COLO829 (cell line): ENCODE data around the gene IL1F10.

Experiments
- DNase-seq: peaks from one replicate; pipeline ENCODE4 v3.0.0; 2012; ENCODE audit warnings: low spot score

The IL1F10 gene

DNA sequence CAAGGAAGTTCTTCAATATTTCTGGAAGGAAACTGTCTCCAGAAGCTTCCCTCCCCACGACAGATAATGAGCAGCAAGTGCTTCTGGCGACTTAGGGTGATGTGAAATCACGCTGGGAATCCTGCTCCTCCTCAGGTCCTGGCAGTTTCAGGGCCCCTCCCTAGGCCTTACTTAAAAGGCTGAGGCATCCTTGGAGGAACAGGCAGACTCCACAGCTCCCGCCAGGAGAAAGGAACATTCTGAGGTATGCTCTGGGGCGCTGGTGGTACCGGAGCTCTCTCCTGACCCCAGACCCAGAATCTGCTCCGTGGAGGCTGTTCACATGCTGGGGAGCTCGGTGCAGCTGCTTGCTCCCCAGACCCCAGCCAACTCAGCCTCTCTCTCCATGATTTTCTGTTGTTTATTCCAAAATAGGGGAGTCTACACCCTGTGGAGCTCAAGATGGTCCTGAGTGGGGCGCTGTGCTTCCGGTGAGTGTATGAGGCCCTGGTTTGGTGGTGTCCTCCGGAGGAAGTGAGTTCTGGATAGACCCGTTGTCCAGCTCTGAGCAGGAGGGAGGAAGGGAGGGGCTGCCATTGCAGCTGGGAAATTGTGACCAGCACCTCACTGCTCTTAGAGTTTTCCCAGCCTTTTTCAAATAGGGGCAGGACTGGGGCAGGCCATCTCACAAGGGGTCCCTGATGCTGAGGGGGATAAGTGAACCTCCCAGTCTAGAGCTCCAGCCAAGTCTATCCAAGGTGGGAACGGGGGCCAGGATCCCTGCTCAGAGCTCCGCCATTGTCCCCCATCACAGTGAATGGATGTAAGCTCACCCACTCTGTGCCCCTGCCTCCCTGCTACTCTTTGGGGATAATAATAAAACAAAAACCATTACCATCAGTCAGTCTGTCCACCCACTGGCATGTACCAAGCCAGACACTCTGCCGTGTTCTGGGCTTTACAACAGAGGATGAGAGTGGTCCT, 8.5 kb upstream of the IL1F10 start, which contains the start of gene IL36RN:
Gene IL36RN (plus strand): TSS at position 201 of the 963 bp plus-strand sequence. CDS start 241 bp downstream, at position 442.
- no peak for DNase-seq

DNA sequence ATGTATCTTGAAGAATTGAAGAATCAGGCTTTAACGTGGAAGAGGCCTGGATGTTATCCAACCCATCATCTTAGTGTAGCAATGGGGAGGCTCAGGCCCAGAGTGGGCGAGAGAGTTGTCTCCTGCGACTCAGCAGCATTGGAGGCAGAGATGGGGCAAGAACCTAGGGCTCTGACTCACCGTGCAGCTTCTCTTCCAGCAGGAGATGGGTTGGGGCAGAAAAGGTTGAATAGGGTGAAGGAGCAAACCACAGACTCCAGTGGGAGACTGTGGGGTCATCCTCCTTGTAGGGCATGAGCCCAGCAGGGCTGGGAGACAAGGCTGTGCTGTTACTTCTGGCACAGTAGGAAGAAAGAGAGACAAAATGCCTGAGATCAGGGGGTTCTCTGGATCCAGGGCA, 7.4 kb upstream of the IL1F10 start:
- no peak for DNase-seq

DNA sequence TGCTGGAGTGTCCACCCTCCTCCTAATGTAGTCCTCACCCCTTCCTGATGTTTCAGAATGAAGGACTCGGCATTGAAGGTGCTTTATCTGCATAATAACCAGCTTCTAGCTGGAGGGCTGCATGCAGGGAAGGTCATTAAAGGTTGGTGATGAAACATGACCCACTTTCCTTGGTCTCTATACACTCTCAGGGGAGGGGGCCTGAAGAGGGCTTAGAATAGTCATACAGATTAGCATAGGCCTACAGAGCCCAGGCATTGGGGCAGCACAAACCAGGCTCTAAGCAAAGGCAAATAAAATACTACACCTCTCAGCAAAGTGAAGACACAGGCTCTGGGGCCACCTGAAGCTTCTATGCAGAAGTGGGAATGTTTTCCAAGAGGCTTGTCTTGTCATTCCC, 7.0 kb upstream of the IL1F10 start:
- no peak for DNase-seq

DNA sequence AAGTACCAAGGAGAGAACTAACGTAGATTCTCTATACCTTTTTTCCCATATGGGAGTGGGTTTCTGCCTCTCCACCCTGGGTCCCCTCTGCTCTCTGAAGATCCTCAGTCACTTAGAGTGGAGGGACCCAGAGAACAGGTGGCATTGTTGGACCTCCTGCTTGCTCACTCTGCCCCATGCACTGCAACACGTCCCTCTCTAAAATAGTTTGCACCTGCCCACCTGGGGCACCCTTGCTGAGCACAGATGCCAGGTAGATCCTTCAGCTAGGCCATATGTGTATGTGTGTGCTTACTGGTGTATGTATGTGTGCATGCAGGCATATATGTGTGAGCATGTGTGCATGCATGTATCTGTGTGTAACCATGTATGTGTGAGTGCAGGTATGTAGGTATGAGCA, 6.5 kb upstream of the IL1F10 start:
- no peak for DNase-seq

- DNase-seq = no peak
Measured at GRCh38 chr2:113061896-113062770, 5.6 kb upstream of the IL1F10 start.

- DNase-seq = no peak
Measured at GRCh38 chr2:113064281-113064680, 3.5 kb upstream of the IL1F10 start.

DNA sequence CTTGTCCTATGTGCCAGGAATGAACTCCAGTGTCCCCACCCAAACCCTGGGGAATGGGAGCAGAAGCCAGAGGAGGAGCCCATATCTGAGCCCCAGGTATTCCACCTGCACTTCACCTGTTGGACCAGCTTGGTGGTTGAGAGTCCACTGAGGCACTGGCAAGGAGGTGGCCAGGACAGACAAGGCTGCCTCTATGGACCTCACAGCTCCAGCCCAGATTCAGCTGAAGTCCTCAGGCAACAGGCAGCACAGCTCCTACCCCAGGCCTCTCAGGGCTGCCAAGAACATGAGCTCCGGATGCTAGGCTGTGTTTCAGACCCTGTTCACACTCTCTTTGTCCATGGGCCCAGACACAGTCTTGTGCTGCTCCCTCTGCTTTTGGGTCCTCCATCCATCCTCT, 2.9 kb upstream of the IL1F10 start:
- DNase-seq = no peak

DNA sequence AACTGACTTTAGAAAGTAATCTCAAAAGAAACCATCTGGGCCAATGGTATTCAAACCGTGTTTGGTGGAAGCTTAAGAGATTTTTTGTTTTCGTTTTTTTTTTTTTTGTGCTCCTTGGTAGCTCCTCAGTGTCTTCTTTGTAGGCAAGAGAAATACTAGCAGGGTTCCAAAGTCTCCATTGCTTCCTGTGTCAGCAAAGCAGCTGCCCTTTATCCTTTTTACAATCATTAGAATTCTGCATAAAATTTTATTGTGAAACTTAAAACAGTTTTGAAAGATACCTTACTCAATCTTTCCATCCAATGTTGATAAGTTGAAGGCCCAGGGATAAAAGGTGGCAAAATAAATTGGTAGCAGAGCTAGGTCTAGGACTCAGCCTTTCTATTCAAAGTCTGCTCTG, 479 bp downstream of the IL1F10 start:
- no peak for DNase-seq

DNA sequence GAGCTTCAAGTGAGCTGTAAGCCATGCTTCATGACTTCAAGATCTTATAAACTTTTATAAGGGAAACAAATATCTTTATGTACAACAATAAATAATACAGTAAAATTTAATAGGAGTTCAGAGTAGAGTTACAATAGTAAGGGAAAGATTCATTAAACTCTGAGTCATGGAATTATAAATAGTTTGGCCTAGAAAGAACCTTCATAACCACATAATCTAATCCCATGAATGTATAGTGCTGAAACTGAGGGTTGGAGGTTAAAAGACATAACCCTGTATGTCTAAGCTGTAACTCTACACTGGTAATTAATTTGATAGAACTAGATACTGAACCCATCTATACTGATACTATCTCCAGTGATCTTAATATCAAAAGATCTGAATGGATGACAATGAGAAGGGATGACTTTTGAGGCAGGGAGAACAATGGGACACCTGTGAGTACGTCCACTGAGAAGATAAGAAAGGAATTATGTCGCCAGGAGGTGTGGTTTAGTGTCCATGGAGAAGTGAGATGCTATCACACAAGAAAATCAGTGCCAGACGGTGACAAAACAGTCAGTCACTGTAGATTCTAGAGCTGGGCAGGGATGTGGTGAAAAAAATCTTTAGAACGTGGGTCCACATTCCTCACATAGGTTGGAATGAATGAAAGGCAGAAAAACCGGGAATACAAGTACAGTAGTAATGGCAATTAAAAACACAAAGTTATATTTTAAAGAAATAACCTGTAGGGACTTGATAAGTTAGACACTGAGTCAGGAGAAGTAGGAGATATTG, 1.1 kb downstream of the IL1F10 start:
- DNase-seq = peak; percentile 29

DNA sequence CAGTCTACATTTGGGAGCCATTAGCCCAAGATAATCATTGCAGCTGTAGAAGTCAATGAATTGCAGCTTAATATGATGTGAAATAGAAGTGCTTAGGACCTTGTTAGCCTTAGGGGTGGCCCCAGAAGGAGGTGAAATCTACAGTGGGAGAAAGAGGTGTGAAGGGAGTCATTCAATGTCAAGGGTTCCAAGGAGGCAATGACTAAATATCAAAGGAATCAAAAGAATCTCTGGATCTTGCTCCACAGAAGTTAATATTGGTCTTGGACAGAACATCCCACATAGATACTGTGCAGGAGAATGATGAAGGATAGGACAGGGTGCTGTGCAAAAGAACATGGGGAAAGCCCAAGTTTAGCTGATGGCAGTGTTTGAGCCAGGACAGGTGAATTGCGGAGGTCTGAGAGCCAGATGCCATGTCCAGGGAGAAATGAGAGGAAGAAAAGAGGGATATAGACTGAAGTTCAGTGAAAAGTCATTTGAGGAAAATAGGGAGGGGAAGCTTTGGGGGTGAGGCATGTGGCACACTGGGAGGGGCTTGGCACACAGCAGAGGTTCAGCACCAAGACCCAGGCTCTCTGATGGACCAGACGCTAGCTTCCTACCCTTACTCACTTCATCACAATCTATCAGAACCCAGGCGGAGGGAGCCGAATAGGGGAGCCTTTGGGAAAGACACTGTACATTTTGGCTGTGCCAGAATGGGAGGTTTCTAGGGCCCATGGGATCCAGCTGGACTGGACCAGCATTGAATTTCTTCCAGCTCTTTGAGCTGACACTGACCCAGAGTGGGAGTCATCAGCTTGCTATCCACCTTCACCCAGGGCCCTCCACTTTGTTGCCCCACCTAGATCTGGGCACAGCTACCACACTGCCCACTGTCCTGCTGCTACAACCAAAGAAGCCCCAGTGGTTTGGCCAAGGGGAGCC, 2.2 kb downstream of the IL1F10 start:
- DNase-seq = no peak

DNA sequence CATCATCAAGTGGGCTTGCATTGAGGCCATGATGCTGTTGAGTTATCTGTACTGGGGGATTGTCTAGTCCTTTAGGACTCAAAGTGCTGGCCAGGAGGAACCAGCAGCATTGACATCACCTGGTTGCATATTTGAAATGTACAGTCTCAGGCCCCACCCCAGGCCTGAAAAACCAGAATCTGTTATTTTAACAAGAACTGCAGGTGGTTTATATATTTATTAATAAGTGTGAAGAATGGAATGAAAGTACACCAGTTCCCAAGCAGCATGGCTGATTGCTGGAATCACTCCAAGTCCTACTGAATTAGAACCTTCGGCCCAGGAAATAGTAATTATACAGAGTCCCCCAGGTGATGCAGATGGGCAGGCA, 2.8 kb downstream of the IL1F10 start:
- no peak for DNase-seq

GRCh38 chr2:113072584-113072983, 4.8 kb downstream of the IL1F10 start:
- DNase-seq = no peak

GRCh38 chr2:113073325-113073834, 5.6 kb downstream of the IL1F10 start:
- DNase-seq = no peak

- DNase-seq = no peak
Measured at GRCh38 chr2:113075030-113075429, 7.3 kb downstream of the IL1F10 start.

DNA sequence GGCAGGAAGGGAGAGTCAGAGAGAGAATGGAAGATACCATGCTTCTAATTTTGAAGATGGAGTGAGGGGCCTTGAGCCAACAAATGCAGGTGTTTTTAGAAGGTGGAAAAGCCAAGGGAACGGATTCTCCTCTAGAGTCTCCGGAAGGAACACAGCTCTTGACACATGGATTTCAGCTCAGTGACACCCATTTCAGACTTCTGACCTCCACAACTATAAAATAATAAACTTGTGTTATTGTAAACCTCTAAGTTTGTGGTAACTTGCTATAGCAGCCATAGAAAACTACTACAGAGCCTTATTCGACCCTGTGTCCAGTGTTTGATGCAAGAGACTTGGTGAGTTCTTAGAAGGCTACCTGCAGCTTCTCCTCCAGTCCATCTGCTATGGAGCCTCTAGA, 7.8 kb downstream of the IL1F10 start:
- DNase-seq = no peak

DNA sequence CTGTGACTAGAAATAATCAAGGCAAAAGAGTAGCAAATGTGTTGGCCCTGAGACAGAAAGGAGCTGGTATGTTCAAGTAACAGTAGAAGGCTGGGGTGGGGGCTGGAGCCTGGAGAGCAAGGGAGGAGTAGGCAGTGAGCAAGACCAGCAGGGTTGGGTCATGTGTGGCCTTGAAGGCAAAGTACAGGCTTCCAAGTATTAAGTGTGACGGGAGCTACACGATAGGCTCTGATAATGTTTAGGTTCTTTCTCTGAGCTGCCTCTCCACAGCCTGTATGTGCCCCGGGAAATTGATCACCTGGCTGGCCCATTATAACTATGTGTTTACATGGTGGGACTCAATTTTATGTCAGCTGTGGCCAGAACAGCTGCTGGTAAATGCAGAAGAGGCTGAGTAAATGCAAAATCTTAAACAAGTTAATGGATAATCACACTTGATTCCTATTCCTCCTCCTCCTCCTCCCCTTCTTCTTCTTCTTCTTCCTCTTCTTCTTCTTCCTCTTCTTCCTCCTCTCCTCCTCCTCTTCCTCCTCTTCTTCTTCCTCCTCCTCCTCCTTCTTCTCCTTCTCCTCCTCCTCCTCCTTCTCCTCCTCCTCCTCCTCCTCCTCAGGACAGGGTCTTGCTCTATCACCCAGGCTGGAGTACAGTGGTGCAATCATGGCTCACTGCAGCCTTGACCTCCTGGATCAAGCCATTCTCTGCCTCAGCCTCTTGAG, 9.3 kb downstream of the IL1F10 start:
- no peak for DNase-seq

DNA sequence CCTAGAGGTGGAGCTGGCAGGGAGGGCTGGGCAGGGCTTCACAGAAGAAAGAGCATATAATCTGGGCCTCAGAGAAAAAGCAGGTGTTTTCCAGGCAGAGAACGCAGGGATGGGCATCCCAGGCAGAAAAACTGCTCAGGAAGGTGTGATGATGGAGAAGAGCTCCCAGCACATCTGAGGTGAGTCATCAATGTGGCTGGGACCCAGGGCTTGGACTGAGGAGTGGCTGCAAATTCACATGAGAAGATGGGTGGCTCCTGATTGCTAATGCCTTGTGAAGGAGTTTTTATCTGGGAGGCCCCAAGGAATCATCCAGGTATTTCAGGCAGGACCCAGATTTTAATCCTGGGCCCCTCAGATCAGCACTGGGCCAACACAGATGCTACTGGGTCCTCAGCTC, 10.2 kb downstream of the IL1F10 start:
- DNase-seq = no peak

DNA sequence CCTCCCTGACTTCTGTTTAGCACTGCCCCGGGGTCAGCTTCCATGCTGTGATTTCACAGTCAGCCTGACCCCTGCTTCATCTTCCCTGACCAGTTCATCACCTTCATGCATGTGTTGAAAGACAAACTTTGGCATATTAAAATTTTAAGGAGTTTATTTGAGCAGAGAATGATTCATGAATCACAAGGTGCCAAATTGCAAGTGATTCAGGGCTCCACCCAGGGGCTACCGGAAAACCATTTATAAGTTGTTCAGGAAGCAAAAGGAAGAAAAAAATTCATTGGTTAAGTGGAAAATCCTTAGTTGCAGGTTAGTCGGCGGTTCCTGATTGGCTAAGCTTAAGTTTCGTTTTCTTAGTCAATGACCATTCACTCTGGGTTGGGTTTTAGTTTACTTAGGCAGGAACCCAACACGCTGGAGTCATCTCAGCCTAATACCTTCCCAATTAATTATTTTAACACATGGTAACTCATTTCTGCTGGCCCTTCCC, 10.6 kb downstream of the IL1F10 start:
- DNase-seq = peak; percentile 50

DNA sequence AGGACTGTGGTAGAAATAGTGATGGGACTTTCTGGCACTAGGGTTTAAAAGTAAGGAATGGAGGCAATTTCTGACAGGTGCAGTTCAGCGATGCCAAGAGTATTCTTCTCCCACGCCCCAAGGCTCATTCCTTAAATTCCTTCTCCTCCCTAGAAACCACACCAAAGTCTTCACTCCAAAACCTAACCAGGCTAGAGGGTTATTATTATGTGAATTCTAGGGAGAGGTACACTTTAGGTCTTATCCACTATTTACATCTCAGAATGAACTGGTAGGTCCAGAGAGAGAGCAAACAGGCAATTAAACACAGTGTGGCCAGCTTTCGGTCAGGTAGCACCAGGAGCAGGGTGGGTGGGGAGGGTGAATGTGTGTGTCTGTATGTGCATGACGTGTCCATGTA, 11.4 kb downstream of the IL1F10 start:
- no peak for DNase-seq

GRCh38 chr2:113080134-113080533, 12.4 kb downstream of the IL1F10 start:
- peak; percentile 45 for DNase-seq
